Body of pancreas (tissue), 4 donors: Measurements from ENCODE around the gene LRRFIP2. TPM values are rescaled to one million over a fixed set of nuclear protein-coding genes. Genes with fewer than 3 reads are reported as not detected.

Source experiments
- ATAC-seq: fragments of 150-250 bp; one replicate; pipeline ENCODE4 v1.9.1; 2016
- DNase-seq, 4 donors: peaks; one replicate each; pipeline ENCODE4 v3.0.0-alpha.2; 2019
- H3K27ac ChIP-seq, 4 donors: fragments of 200-600 bp; sonication (generic); 1 replicate in 3 of 4; 2 replicates in 1 of 4; pipeline versions ENCODE4 v1.5.1 to v1.6.1; 2016 to 2019; ENCODE audit warnings: mild to moderate bottlenecking in 1 of 4, mixed read lengths in 1 of 4, moderate library complexity in 1 of 4
- H3K27me3 ChIP-seq, 2 donors: fragments of 200-600 bp; sonication (generic); one replicate each; pipeline ENCODE4 v1.6.0; 2016; ENCODE audit warnings: mild to moderate bottlenecking in 1 of 2
- H3K36me3 ChIP-seq, 2 donors: fragments of 200-600 bp; sonication (generic); replicated peaks in 1 of 2; 2 replicates each; pipeline ENCODE4 v1.5.1; 2016; ENCODE audit warnings: low read depth in 2 of 2; ENCODE audit not compliant: insufficient read depth in 1 of 2
- H3K4me1 ChIP-seq: fragments of 200-600 bp; sonication (generic); one replicate; pipeline ENCODE4 v1.6.0; 2016
- H3K4me3 ChIP-seq, 2 donors: fragments of 200-600 bp; sonication (generic); 1 replicate in 1 of 2; 2 replicates in 1 of 2; pipeline ENCODE4 v1.5.1; 2016 to 2019
- H3K9me3 ChIP-seq, 3 donors: fragments of 200-600 bp; sonication (generic); 1 replicate in 2 of 3; 2 replicates in 1 of 3; pipeline ENCODE4 v1.5.1; 2016
- CTCF ChIP-seq, 7 experiments: fragments of 450-650 bp in 4 of 7; fragments of 200-600 bp in 3 of 7; sonication (generic) in 3 of 7; IDR thresholded peaks; one replicate each; pipeline ENCODE4 v1.5.1; 2016 to 2019; ENCODE audit warnings: antibody characterized with exemption in 7 of 7
- POLR2A ChIP-seq, 3 donors: fragments of 450-650 bp; IDR thresholded peaks; one replicate each; pipeline ENCODE4 v1.6.1; 2016; ENCODE audit warnings: antibody characterized with exemption in 3 of 3, mild to moderate bottlenecking in 2 of 3
- WGBS, 2 donors: methylation state at CpG; one replicate each; pipeline ENCODE4 v1.1.5; 2017; 5-methylcytosine and 5-hydroxymethylcytosine counted together
- intact Hi-C: fragments of 100-400 bp; cut with DNase I; formaldehyde crosslinking; loops from one replicate; pipeline ENCODE4 v1.15.1; 2023
- total RNA-seq, 2 donors: library from RNA; depleted of rRNA; stranded (reverse); fragments of >200 nt; gene quantifications; one replicate each; pipeline ENCODE4 v1.1.0, GENCODE V29; 2016

Gene LRRFIP2
- total RNA-seq, 2 donors from 2014 or later: 23.4 to 56.6 TPM

GRCh38 chr3:37131860-37132144 is 42.6 kb downstream of the LRRFIP2 start:
- WGBS, 2 donors: 42 to 48% methylated on average over 2 of the region's 2 CpGs
- Histone ChIP-seq H3K27me3 (no peaks in the 10 kb centered on the region), H3K27ac (peak overlapping the region; percentile 23 to 72 (median 54)), H3K4me3 (no peak overlapping the region), H3K4me1 (peaks cover 30% of the 10 kb centered on the region), H3K36me3 (no peaks in the 10 kb centered on the region), H3K9me3 (no peaks in the 10 kb centered on the region)
- no peak for DNase-seq
- ATAC-seq: no peak
- intact Hi-C loops: no loop called here
- TF ChIP-seq POLR2A (IDR thresholded peaks at IDR 0.05) (no peak), CTCF (IDR thresholded peaks at IDR 0.05) (no peak)

- no peaks in the 10 kb centered on the region for H3K36me3 ChIP-seq
- TF ChIP-seq CTCF (IDR thresholded peaks at IDR 0.05): no peak
- no peak for TF ChIP-seq POLR2A (IDR thresholded peaks at IDR 0.05)
- ATAC-seq: peak; percentile 80
- H3K9me3 ChIP-seq: no peaks in the 10 kb centered on the region
- no peaks in the 10 kb centered on the region for H3K27me3 ChIP-seq
- no peak for DNase-seq
- peaks cover 30% of the 10 kb centered on the region for H3K4me1 ChIP-seq
- 45 to 46% methylated on average over 5 of the region's 5 CpGs for WGBS, 2 donors
- intact Hi-C loops: no loop called here
- no peak overlapping the region for H3K4me3 ChIP-seq
- peak overlapping the region; percentile 23 to 72 (median 54) for H3K27ac ChIP-seq
These were observed 43.2 kb downstream of the LRRFIP2 start for GRCh38 chr3:37130984-37131859.

GRCh38 chr3:37130448-37130847 is 43.9 kb downstream of the LRRFIP2 start:
- H3K27ac ChIP-seq: peak overlapping the region in 1 of 4 donors; percentile 72
- no peak for DNase-seq
- intact Hi-C loops: no loop called here
- peaks cover 30% of the 10 kb centered on the region for H3K4me1 ChIP-seq
- WGBS, 2 donors: 85 to 92% methylated on average over 3 of the region's 3 CpGs
- no peak for ATAC-seq
- TF ChIP-seq POLR2A (IDR thresholded peaks at IDR 0.05): no peak
- no peak for TF ChIP-seq CTCF (IDR thresholded peaks at IDR 0.05)
- no peak overlapping the region for H3K4me3 ChIP-seq
- H3K9me3 ChIP-seq: no peaks in the 10 kb centered on the region
- H3K36me3 ChIP-seq: no peaks in the 10 kb centered on the region
- H3K27me3 ChIP-seq: no peaks in the 10 kb centered on the region

- TF ChIP-seq CTCF (IDR thresholded peaks at IDR 0.05): no peak
- no peak for TF ChIP-seq POLR2A (IDR thresholded peaks at IDR 0.05)
- intact Hi-C loops: no loop called here
- peaks cover 30% of the 10 kb centered on the region for H3K4me1 ChIP-seq
- H3K27me3 ChIP-seq: no peaks in the 10 kb centered on the region
- ATAC-seq (no peak), DNase-seq (no peak)
- no peak overlapping the region for H3K4me3 ChIP-seq
- H3K27ac ChIP-seq: no peak overlapping the region
- no peaks in the 10 kb centered on the region for H3K9me3 ChIP-seq
- 89 to 94% methylated on average over 3 of the region's 3 CpGs for WGBS, 2 donors
- no peaks in the 10 kb centered on the region for H3K36me3 ChIP-seq
These were observed 44.5 kb downstream of the LRRFIP2 start for GRCh38 chr3:37129871-37130270.

GRCh38 chr3:37127340-37127739 is 47.0 kb downstream of the LRRFIP2 start:
- no peaks in the 10 kb centered on the region for H3K9me3 ChIP-seq
- H3K4me1 ChIP-seq: peaks cover 28% of the 10 kb centered on the region
- WGBS, 2 donors: 65 to 67% methylated on average over 1 of the region's 1 CpG
- no peak overlapping the region for H3K4me3 ChIP-seq
- no peaks in the 10 kb centered on the region for H3K27me3 ChIP-seq
- ATAC-seq (no peak), DNase-seq (no peak)
- no peaks in the 10 kb centered on the region for H3K36me3 ChIP-seq
- H3K27ac ChIP-seq: no peak overlapping the region
- intact Hi-C loops: no loop called here
- TF ChIP-seq CTCF (IDR thresholded peaks at IDR 0.05) (no peak), POLR2A (IDR thresholded peaks at IDR 0.05) (no peak)
